ENCODE data around the gene ITFG1. TPM values are rescaled to one million over a fixed set of nuclear protein-coding genes. Genes with fewer than 3 reads are reported as not detected.
"Not testable (repeated sequence)": the region's sequence is repeated elsewhere in the genome, so short reads cannot be mapped to it uniquely, and the experiment has no call there.

ITFG1 gene
- total RNA-seq, 1 donor from 2014 or later, result 50.0 TPM

- not testable (repeated sequence) for DNase-seq
Measured at GRCh38 chr16:47473004-47473403, 12.1 kb upstream of the ITFG1 start.

GRCh38 chr16:47470810-47471209, 9.9 kb upstream of the ITFG1 start:
- DNase-seq, result no peak

GRCh38 chr16:47470211-47470610, 9.3 kb upstream of the ITFG1 start:
- no peak for DNase-seq

- DNase-seq, result no peak
Measured at GRCh38 chr16:47469227-47469626, 8.4 kb upstream of the ITFG1 start.

GRCh38 chr16:47468070-47468689, 7.3 kb upstream of the ITFG1 start:
- DNase-seq, result not testable (repeated sequence)

GRCh38 chr16:47467501-47467900, 6.6 kb upstream of the ITFG1 start:
- no peak for DNase-seq

GRCh38 chr16:47465919-47466630, 5.2 kb upstream of the ITFG1 start:
- no peak for DNase-seq

GRCh38 chr16:47463771-47464624, 3.1 kb upstream of the ITFG1 start:
- DNase-seq, result peak; percentile 23

GRCh38 chr16:47461598-47462266, 869 bp upstream of the ITFG1 start:
- DNase-seq, result peak; percentile 68

GRCh38 chr16:47460359-47460710, 528 bp downstream of the ITFG1 start:
- peak; percentile 20 for DNase-seq

- DNase-seq, result no peak
Measured at GRCh38 chr16:47459603-47460002, 1.3 kb downstream of the ITFG1 start.

- no peak for DNase-seq
Measured at GRCh38 chr16:47458331-47458730, 2.5 kb downstream of the ITFG1 start.

GRCh38 chr16:47449788-47450187, 11.1 kb downstream of the ITFG1 start:
- no peak for DNase-seq

- no peak for DNase-seq
Measured at GRCh38 chr16:47448830-47449575, 11.9 kb downstream of the ITFG1 start.

- no peak for DNase-seq
Measured at GRCh38 chr16:47446431-47446830, 14.4 kb downstream of the ITFG1 start.

- not testable (repeated sequence) for DNase-seq
Measured at GRCh38 chr16:47442884-47443283, 18.0 kb downstream of the ITFG1 start.

GRCh38 chr16:47440066-47440465, 20.8 kb downstream of the ITFG1 start:
- not testable (repeated sequence) for DNase-seq

GRCh38 chr16:47434274-47434673, 26.6 kb downstream of the ITFG1 start:
- not testable (repeated sequence) for DNase-seq

- no peak for DNase-seq
Measured at GRCh38 chr16:47431960-47432359, 28.9 kb downstream of the ITFG1 start.

- no peak for DNase-seq
Measured at GRCh38 chr16:47426806-47427205, 34.1 kb downstream of the ITFG1 start.

GRCh38 chr16:47424846-47425245, 36.0 kb downstream of the ITFG1 start:
- DNase-seq, result no peak

GRCh38 chr16:47416869-47417268, 44.0 kb downstream of the ITFG1 start:
- no peak for DNase-seq
